NAMALWA (cell line): ENCODE data around the gene DPEP2.
"Not testable (repeated sequence)": the region's sequence is repeated elsewhere in the genome, so short reads cannot be mapped to it uniquely, and the experiment has no call there.

Source experiments
- DNase-seq: peaks from one replicate; pipeline ENCODE4 v3.0.0-alpha.2; 2015; ENCODE audit warnings: low spot score

The DPEP2 gene

GRCh38 chr16:68005211-68005610 is 5.9 kb upstream of the DPEP2 start:
- DNase-seq: no peak

DNA sequence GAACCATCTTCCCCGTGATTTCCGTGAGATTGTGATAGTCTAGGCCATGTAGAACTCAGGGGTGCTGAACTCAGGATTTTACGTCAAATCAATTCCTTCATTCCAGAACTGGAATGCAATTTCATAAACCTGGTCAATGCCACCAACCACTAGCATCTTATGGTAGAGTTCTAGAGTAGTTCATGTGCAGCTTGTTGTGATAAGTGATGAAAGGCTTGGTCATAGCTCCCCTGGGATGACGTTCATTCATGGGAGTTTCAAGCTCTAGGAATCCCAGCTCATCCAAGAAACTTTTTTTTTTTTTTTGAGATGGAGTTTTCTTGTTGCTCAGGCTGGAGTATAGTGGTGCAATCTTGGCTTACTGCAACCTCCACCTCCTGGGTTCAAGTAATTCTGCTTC is 3.7 kb upstream of the DPEP2 start:
- no peak for DNase-seq

GRCh38 chr16:68000450-68000849 is 1.2 kb upstream of the DPEP2 start:
- no peak for DNase-seq

DNA sequence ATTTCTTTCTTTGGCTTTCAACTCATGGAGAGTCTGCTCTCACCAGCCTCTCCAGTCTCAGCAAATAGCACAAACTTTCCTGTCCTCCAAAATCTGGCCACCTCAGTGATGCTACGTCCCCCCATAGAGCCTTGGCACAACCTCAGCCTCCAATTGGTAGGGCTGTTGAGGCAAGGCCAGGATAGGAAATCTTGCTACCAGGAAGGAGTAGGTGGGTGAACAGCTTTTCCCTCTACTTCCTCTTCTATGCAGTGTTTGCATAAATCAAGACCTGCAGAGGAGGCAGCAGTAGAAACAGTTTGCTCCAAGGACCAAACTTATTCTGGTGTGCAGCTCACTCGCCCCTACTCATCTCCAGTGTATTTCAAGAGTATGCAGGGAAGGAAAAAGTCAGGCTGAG is 701 bp upstream of the DPEP2 start:
- peak; percentile 37 for DNase-seq

DNA sequence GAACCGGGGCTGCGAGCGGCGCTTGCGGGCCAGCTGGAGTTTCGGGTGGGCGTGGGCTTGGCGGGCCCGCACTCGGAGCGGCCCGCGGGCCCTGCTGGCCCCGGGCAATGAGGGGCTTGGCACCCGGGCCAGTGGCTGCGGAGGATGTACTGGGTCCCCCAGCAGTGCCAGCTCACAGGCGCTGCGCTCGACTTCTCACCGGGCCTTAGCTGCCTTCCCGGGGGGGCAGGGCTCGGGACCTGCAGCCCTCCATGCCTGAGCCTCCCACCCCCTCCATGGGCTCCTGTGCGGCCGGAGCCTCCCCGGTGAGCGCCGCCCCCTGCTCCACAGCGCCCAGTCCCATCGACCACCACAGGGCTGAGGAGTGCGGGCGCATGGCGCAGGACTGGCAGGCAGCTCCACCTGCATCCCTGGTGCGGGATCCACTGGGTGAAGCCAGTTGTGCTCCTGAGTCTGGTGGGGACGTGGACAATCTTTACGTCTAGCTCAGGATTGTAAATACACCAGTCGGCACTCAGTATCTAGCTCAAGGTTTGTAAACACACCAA is 979 bp downstream of the DPEP2 start:
- not testable (repeated sequence) for DNase-seq

DNA sequence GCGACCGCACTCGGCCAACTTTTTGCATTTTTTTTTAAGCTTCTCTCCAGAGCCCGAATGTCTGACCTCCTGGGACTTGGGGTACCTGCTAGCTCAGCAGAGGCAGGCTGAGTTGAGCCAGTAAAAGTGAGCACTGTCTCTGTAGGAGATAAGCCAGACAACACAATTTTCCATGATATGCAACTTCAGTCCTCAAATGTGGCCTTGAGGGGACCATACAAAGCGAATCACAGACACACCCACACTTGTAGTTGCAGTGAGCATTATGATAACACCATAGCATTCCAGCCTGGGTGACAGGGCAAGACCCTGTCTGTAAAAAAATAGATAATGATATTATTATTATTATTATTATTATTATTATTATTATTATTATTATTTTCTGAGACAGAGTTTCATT is 2.6 kb downstream of the DPEP2 start:
- no peak for DNase-seq

DNA sequence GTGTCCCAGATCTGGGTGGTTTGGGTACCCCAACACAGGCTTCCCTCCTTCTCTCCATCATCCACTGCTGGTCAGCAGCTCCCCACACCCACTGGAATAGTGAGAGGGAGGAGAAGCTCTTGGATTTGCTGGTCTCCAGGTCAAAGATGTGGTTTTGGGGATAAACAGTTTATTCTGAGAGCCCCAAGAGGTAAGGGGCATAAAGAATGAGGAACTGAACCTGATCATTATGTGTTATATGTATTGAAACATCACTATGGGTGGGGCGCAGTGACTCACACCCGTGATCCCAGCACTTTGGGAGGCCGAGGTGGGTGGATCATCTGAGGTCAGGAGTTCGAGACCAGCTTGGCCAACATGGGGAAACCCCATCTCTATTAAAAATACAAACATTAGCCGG is 3.9 kb downstream of the DPEP2 start:
- DNase-seq: no peak

- not testable (repeated sequence) for DNase-seq
Measured at GRCh38 chr16:67994040-67994408, 5.3 kb downstream of the DPEP2 start.

DNA sequence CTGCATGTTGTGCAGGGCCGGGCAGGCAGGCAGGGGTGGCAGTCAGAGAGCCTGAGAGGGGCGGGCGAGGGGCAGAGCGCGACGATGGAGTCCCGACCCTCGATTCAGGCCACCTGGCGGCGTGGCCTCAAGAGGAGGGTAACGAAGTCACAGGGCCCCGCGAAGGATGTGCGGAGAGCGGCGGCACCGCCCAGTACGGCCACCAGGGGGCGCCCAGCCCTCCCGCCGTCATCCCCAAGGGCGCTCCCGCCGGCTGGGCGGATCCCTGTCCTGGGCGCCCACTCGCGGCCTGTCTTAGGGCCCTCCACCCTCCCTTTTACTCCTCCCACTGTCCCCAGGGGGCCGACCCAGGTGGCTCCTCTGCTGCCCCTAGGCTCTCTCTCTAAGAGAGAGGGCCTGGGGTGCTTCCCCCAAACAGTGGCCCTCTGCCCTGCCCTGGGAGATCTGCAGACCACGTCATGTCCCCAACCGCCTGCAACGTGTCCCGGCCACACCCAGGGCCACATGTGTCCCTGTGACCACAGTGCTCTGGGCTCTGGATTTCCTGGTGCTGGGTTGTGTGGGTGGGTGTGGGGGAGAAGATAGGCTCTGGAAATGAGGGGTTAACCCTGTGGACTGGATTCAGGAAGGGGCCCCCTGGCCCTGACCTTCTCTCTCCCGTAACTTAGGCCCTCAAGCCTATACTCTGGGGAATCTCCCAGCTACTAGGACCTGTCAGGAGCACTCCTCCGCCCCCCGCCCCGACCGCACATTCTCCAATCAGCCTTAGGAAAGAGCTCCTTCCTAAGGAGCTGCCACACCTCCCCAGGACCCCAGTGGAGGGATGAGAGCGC is 5.9 kb downstream of the DPEP2 start:
- peak; percentile 90 for DNase-seq

GRCh38 chr16:67992661-67993206 is 6.5 kb downstream of the DPEP2 start:
- DNase-seq: no peak

DNA sequence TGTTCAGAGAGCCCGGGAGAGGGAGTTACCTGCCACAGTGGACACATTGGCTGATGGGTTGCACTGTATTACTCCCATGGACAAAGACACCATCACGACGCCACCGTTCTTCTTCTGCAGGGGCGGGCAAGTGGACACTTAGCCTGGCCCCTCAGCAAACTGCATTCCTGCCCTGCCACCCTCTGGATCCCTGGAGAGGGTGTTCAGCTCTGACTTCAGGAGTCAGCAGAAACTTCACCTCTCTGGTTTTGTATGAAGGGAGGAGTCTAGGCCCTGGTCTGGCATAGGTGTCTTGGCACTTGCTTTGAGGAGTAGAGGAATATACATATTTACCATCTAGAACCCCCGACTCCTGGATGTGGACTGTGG is 9.3 kb downstream of the DPEP2 start:
- DNase-seq: no peak

GRCh38 chr16:67989322-67990017 is 9.8 kb downstream of the DPEP2 start:
- DNase-seq: no peak

- no peak for DNase-seq
Measured at GRCh38 chr16:67988675-67989074, 10.6 kb downstream of the DPEP2 start.

GRCh38 chr16:67987460-67988160 is 11.7 kb downstream of the DPEP2 start:
- DNase-seq: no peak

GRCh38 chr16:67986949-67987348 is 12.3 kb downstream of the DPEP2 start:
- no peak for DNase-seq

GRCh38 chr16:67982011-67982696 is 17.1 kb downstream of the DPEP2 start:
- DNase-seq: no peak

GRCh38 chr16:67979955-67980678 is 19.2 kb downstream of the DPEP2 start, which contains the start of gene DPEP3:
DPEP3 (minus strand) TSS chr16:67980499; CDS start chr16:67980380, 119 bp downstream.
- no peak for DNase-seq

DNA sequence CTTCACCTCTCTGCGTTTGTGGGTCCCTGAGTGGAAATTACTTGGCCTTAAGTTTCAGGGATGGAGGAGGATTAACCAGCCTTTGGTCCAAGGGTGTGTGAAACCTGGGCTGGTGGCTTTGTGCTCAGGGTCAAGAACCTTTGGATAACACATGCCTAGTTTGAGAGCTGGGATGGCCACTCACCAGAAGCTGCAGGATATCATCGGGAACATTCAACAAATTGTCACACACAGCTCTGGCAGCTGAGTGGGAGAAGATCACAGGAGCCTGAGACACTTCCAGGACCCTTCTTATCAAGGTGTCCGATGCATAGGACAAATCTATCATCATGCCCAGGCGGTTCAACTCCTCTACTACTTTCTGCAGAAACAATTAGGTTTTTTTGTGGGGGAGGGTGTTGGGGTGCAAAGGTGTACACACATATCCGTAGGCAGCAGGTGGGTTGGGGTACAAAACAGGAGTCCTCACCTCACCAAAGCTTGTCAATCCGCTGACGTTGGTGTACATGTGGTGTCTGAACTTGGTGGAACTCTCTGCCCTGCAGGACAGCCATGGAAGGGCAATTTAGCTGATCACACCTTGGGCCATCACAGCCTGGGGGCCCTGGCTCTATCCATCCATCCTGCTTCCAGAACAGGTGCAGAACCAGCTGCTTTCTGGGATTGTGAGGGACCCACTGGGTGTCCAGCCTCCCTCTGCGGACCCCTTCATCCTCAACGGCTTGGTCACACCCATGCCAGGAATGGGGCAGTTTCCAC is 21.6 kb downstream of the DPEP2 start:
- DNase-seq: no peak

DNA sequence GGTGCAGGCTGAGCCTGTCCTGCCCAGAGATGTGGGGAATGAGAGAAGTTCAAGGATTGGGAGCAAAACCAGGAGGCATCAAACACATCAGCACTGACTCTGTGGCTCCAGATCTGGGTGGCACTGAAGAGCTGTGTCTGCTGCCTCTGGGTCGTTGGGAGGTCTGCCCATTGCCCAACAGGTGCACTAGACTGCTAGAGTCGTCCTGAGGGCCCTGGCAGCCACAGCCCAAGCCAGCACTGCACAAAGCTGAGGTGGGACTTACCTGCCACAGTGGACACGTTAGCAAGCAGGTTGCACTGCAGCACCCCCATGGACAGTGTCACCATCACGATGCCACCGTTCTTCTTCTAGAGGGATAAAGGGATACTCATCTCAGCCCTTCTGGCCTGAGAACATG is 22.3 kb downstream of the DPEP2 start:
- no peak for DNase-seq

GRCh38 chr16:67976205-67976604 is 23.1 kb downstream of the DPEP2 start:
- no peak for DNase-seq
